ENCODE data around the gene ZFR.

Gene ZFR

DNA sequence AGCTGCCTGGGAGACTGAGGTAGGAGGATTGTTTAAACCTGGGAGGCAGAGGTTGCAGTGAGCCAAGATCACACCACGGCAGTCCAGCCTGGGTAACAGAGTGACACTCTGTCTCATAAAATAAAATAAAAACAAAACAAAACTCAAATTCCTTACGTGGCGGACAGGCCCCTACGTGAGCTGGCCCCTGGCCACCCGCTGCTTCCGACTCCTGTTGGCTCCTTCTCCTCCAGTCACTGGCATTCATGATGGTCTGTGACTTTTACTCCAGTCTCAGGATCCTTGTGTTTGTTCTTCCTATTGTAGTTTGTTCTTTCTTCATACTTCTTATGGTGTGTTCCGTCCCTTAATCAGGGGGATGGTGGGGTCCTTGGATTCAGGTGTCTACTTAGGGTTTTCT lies 28.5 kb upstream of the ZFR start:
- no peak for DNase-seq (ENCODE audit: low read depth)

DNA sequence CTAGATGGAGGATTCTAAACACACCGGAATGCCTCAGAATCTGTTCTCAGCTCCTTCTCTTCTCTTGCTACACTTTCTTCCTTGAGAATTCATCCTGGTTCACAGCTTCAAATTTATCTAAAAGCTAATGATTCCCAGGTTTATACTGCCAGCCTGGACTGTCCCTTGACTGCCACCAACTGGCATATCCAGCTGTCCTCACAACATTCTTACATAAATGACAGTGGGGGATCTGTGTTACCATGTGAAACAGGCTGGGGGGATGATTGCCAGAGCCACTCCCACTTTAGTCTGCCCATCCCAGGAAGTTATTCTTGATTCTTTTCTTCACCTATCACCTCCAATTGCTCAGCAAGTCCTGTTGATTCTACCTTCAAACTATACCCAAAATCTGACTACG lies 27.2 kb upstream of the ZFR start:
- peak; percentile 16 for DNase-seq (ENCODE audit: low read depth)
- TF ChIP-seq, protein P1, sequence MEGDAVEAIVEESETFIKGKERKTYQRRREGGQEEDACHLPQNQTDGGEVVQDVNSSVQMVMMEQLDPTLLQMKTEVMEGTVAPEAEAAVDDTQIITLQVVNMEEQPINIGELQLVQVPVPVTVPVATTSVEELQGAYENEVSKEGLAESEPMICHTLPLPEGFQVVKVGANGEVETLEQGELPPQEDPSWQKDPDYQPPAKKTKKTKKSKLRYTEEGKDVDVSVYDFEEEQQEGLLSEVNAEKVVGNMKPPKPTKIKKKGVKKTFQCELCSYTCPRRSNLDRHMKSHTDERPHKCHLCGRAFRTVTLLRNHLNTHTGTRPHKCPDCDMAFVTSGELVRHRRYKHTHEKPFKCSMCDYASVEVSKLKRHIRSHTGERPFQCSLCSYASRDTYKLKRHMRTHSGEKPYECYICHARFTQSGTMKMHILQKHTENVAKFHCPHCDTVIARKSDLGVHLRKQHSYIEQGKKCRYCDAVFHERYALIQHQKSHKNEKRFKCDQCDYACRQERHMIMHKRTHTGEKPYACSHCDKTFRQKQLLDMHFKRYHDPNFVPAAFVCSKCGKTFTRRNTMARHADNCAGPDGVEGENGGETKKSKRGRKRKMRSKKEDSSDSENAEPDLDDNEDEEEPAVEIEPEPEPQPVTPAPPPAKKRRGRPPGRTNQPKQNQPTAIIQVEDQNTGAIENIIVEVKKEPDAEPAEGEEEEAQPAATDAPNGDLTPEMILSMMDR (IDR thresholded peaks at IDR 0.05; ENCODE audit: low read depth, low read length), result no peak
- TF ChIP-seq, protein P2, sequence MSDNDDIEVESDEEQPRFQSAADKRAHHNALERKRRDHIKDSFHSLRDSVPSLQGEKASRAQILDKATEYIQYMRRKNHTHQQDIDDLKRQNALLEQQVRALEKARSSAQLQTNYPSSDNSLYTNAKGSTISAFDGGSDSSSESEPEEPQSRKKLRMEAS (IDR thresholded peaks at IDR 0.05; ENCODE audit: low read depth, low read length), result no peak
- no peak for TF ChIP-seq POLR2A (IDR thresholded peaks at IDR 0.05; ENCODE audit: extremely low read depth, insufficient read length)
- no peak for TF ChIP-seq MYC (IDR thresholded peaks at IDR 0.05; ENCODE audit: low read depth, low read length)
- H3K4me3 ChIP-seq (ENCODE audit: low read depth, low read length), result no peak overlapping the region

More for the DNA sequence above, 28.5 kb upstream of the ZFR start:
- TF ChIP-seq, protein P1 (IDR thresholded peaks at IDR 0.05; ENCODE audit: low read depth, low read length), result no peak
- TF ChIP-seq, protein P2 (IDR thresholded peaks at IDR 0.05; ENCODE audit: low read depth, low read length), result no peak
- TF ChIP-seq POLR2A (IDR thresholded peaks at IDR 0.05; ENCODE audit: extremely low read depth, insufficient read length) (no peak), MYC (IDR thresholded peaks at IDR 0.05; ENCODE audit: low read depth, low read length) (no peak)
- no peak overlapping the region for H3K4me3 ChIP-seq (ENCODE audit: low read depth, low read length)

DNA sequence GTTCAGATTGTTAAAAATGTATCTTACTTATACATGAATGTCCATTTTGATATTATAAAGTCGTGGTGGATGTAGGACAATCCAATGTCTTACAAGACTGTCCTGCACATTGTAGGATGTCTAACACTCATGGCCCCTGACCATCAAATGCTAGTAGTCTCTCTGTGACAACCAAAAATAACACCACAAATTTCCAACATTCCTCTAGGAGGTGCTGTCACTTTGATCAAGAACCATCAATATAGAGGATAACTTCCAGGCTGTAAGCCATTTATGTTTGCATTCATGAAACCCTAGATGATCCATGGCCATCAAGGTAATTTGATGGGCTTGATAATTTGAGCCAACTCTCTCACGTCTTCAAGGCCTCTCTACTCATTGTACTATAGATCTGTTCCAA lies 20.5 kb upstream of the ZFR start:
- DNase-seq (ENCODE audit: low read depth), result peak; percentile 20
- no peak overlapping the region for H3K4me3 ChIP-seq (ENCODE audit: low read depth, low read length)
- TF ChIP-seq, protein P2 (IDR thresholded peaks at IDR 0.05; ENCODE audit: low read depth, low read length), result no peak
- TF ChIP-seq POLR2A (IDR thresholded peaks at IDR 0.05; ENCODE audit: extremely low read depth, insufficient read length) (no peak), MYC (IDR thresholded peaks at IDR 0.05; ENCODE audit: low read depth, low read length) (no peak)
- TF ChIP-seq, protein P1 (IDR thresholded peaks at IDR 0.05; ENCODE audit: low read depth, low read length), result no peak

DNA sequence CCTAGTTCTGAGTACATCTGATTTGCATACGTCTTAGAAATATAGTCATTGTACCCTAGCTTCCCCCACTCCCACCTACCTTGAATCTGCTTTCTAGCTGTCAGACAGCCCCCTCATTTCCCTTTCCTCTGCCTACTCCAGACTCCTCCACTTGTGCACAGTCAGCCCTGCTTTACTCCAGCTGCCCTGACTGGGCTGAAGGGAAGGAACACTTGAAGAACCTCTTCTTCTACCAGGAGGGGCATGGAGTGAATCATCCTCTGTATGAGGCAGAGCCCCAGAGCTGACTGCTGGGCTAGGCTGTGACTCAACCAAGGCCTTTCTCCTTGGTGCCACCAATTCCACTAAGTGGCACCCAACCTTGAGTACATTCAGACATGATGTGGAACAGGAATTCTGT lies 18.1 kb upstream of the ZFR start:
- peak; percentile 50 for DNase-seq (ENCODE audit: low read depth)
- TF ChIP-seq, protein P1 (IDR thresholded peaks at IDR 0.05; ENCODE audit: low read depth, low read length), result no peak
- TF ChIP-seq, protein P2 (IDR thresholded peaks at IDR 0.05; ENCODE audit: low read depth, low read length), result no peak

DNA sequence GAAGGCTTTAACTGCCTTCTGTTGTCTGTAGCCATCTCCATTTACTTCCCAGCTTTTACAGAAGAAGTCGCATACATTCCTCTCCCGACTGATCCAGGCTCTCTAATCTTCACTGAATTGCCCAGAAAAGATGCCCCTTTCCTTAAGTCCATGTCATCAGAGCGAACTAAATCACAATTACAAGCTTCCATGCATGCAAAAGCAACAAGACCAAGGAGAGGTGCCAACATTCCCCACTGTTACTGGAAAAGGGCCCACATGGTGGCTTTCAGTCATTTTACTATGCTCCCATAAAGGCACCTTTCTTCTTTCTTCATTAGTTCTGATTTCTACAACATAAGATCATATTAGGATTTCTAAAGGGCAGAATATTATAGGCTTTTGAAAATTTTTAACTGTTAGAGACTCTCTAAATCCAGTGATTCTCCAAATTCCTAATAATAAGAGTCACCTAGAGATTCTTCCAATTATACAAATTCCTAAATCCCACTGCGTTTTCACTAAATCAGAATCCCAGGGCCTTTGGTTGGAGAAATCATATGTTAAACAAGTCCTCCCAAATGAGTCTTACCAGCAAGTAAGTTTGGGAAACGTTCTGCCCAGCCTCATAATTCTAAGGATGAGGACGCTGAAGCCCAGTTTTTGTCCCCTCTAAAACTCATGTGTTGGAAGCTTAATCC lies 17.0 kb upstream of the ZFR start:
- TF ChIP-seq, protein P1 (IDR thresholded peaks at IDR 0.05; ENCODE audit: low read depth, low read length), result no peak
- TF ChIP-seq MYC (IDR thresholded peaks at IDR 0.05; ENCODE audit: low read depth, low read length) (no peak), POLR2A (IDR thresholded peaks at IDR 0.05; ENCODE audit: extremely low read depth, insufficient read length) (no peak)
- TF ChIP-seq, protein P2 (IDR thresholded peaks at IDR 0.05; ENCODE audit: low read depth, low read length), result no peak
- H3K4me3 ChIP-seq (ENCODE audit: low read depth, low read length), result no peak overlapping the region
- no peak for DNase-seq (ENCODE audit: low read depth)

More for the DNA sequence above, 18.1 kb upstream of the ZFR start:
- no peak overlapping the region for H3K4me3 ChIP-seq (ENCODE audit: low read depth, low read length)

All from NB4 (cell line).